ENCODE results near the gene WNT1.

The WNT1 gene

DNA sequence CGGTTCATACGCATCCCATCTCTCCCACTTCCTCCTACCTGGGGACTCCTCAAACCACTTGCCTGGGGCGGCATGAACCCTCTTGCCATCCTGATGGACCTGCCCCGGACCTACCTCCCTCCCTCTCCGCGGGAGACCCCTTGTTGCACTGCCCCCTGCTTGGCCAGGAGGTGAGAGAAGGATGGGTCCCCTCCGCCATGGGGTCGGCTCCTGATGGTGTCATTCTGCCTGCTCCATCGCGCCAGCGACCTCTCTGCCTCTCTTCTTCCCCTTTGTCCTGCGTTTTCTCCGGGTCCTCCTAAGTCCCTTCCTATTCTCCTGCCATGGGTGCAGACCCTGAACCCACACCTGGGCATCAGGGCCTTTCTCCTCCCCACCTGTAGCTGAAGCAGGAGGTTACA is 3.6 kb downstream of the WNT1 start:
- no peak for DNase-seq

DNA sequence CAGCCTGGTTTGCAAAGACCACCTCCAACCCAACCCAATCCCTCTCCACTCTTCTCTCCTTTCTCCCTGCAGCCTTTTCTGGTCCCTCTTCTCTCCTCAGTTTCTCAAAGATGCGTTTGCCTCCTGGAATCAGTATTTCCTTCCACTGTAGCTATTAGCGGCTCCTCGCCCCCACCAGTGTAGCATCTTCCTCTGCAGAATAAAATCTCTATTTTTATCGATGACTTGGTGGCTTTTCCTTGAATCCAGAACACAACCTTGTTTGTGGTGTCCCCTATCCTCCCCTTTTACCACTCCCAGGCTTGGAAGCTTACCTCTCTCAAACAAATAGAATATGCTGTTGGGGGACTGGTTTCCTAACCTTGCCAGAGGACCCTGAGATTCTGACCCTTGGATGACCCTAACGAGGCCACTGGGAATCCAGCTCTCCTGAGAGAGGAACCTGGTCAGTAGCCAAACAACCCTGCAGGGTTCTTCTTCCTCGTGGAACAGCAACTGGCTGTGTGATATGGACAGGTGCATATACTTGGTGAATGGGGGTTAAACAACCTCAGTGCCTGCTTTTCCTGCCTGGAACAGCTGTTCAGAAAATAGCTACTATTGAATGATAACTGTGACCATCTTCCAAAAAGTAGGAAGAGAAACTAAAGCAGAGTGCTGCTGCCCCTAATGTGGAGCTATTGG is 4.4 kb downstream of the WNT1 start:
- DNase-seq = no peak

GRCh38 chr12:48985475-48985897 is 7.4 kb downstream of the WNT1 start:
- DNase-seq = no peak

DNA sequence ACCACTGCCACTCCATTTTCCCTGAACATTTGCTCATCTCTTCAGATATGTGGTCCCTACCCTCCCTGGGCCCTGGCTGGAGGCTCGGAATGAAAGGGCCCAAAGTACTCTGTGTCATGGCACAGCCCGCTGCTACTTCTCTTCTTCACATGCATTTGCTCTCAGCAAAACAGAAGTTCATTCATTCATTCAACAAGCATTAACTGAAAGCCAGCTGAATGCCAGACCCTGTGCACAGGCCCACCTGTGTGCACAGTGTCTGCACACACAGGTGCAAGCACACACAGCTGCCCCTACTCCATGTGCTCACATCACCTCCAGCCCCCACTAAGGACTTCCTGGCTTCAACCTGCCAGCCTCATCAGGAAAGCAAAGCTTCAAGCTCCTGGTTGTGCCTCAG is 7.8 kb downstream of the WNT1 start:
- DNase-seq = no peak

GRCh38 chr12:48986720-48987291 is 8.7 kb downstream of the WNT1 start:
- DNase-seq = no peak

GRCh38 chr12:48988030-48988649 is 10.0 kb downstream of the WNT1 start:
- DNase-seq = peak; percentile 70

GRCh38 chr12:48990552-48990951 is 12.4 kb downstream of the WNT1 start:
- DNase-seq = no peak

- no peak for DNase-seq
Measured at GRCh38 chr12:48991247-48992050, 13.3 kb downstream of the WNT1 start.

GRCh38 chr12:48993787-48994186 is 15.7 kb downstream of the WNT1 start:
- DNase-seq = no peak

GRCh38 chr12:48994224-48995085 is 16.3 kb downstream of the WNT1 start:
- DNase-seq = no peak

DNA sequence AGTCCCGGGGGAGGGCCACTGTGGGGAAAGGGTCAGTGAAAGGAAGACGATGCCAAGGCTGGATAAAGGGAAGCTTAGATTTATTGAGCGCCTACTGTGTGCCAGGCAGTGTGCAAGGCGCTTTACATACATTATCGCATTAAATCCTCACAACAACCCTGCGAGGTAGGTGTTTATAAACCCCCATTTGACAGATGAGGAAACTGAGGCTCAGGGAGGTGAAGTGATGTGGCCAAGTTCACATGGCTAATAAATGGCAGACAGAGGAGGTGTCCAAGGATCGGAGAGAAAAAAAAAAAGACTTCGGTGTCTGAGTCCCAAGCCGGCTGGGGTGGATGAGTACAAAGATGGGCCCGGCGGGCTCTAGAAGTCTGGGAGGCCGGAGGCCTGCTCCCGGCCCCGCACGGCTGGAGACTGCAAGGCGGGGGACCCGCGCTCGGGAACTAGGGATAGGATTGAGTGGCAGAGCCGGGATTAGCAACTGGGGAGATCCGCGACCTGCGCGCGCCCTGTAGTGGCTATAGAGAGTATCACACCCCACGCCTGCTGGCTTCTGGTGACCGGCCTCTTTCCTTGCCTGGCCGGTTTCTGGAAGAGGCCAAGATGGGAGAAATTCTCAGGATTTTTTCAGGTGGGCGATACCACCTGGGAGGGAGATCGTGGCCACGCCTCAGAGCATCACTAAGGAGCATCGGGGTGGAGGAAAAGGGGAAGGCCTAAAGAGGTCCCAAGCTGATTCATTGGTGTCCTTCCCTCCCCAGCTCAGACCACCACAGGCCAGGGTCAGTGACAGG is 17.2 kb downstream of the WNT1 start:
- DNase-seq = peak; percentile 79

- DNase-seq = no peak
Measured at GRCh38 chr12:48996794-48997718, 18.9 kb downstream of the WNT1 start.

- DNase-seq = no peak
Measured at GRCh38 chr12:48997719-48998496, 19.8 kb downstream of the WNT1 start.

- no peak for DNase-seq
Measured at GRCh38 chr12:48998497-48999353, 20.6 kb downstream of the WNT1 start.

DNA sequence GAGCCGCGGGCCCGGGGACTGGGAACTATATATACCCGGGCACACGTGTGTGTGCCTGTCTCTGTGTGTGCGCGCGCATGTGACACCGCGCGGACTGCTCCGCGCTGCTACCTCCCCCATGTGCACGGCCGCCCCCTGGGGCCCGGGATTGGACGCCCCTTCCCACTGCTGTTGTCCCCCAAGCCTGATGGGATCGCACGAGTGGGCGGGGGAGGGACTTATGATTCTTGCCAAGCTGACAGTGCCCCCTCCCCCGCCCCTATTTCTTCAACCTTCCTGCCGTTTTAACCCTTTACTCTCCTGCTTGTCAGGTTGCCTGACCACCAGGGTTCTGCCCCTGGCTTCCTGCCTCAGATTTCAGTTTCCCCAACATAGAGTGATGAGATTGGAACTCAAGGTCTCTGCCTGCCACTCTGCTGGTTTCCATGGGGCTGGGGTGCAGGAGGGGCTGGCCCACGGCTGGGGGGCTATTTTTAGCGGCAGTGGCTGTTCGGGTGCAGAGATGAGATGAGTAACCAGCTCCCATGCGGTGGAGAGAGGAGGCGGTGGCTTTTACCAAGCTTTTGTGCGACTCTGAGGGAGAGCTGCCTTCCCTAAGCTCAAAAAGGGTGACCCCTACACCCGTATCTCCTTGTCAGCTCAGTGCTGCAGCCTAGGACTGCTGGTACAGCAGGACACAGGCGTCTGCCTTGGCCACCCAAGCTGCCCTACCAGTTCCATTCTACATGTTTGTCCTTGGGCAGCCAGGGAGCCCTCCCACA is 21.4 kb downstream of the WNT1 start, which contains the start of gene DDN:
Gene DDN, minus strand, starts transcription at position 5 of the 761 bp plus-strand sequence. CDS start 88 bp downstream, outside the sequence.
- DNase-seq = no peak

DNA sequence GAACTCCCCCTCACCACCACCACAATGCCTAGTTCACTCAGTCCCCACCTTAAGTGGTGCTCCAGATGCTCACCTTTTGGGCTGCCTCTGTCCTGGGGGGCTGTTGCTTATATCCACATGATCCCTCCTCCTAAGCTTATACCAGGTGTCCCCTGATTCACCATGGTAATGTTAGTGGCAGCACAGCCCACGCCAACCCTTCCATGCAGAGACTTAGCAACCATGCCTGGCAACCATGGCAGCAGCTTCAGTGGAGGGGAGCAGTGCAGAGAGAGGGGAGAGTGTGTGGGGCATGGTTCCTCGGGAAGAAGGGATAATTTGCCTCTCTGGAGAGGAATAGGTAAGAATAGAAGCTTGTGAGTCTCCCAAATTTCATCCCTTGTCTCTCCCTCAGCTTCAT is 22.2 kb downstream of the WNT1 start:
- no peak for DNase-seq

GRCh38 chr12:49008943-49009342 is 30.8 kb downstream of the WNT1 start:
- DNase-seq = no peak
